HepG2 (cell line): ENCODE measurements around the gene ARHGAP10. TPM values are rescaled to one million over a fixed set of nuclear protein-coding genes. Genes with fewer than 3 reads are reported as not detected.

Experiments used
- CHD2 ChIP-seq: IDR thresholded peaks from 2 replicates; pipeline ENCODE4 v1.6.1; 2011; ENCODE audit warnings: low read depth, low read length, improper control_type of control experiment
- CSRNP2 ChIP-seq: sonication (generic); formaldehyde crosslinking; conservative IDR thresholded peaks from 2 replicates; pipeline ENCODE4 v1.8.0; 2022; ENCODE audit warnings: low read depth, missing genetic modification reagents
- FOXM1 ChIP-seq: sonication (generic); formaldehyde crosslinking; IDR thresholded peaks from 2 replicates; pipeline ENCODE4 v1.5.0; 2020; ENCODE audit warnings: missing genetic modification reagents
- RBAK ChIP-seq: sonication (generic); formaldehyde crosslinking; IDR thresholded peaks from 2 replicates; pipeline ENCODE4 v1.5.1; 2020; ENCODE audit warnings: mild to moderate bottlenecking, missing genetic modification reagents
- ZBTB4 ChIP-seq: sonication (generic); formaldehyde crosslinking; IDR thresholded peaks from 2 replicates; pipeline ENCODE4 v1.4.0; 2020; ENCODE audit warnings: missing genetic modification reagents, mild to moderate bottlenecking, borderline replicate concordance
- ZNF121 ChIP-seq: sonication (generic); formaldehyde crosslinking; IDR thresholded peaks from 2 replicates; pipeline ENCODE4 v1.5.0; 2020; ENCODE audit warnings: mild to moderate bottlenecking, missing genetic modification reagents
- ZNF691 ChIP-seq: sonication (generic); formaldehyde crosslinking; IDR thresholded peaks from 2 replicates; pipeline ENCODE4 v1.4.0; 2020; ENCODE audit warnings: missing genetic modification reagents, low read depth, mild to moderate bottlenecking, borderline replicate concordance
- polyA plus RNA-seq, 8 experiments: library from polyadenylated mRNA; depleted of rRNA in 3 of 8; stranded (reverse) in 7 of 8; unstranded in 1 of 8; fragments of >200 nt; fragmentation: Illumina TruSeq in 4 of 8; extraction: Trizol in 4 of 8; gene quantifications; 2 replicates each; pipeline versions ENCODE4 v1.2.1 to v1.2.3, GENCODE V29; 2011 to 2016; ENCODE audit warnings: low read depth in 4 of 8, missing spikeins in 1 of 8, mixed read lengths in 1 of 8; ENCODE audit not compliant: insufficient read depth in 1 of 8
- total RNA-seq, 5 experiments: library from RNA; depleted of rRNA; stranded (reverse); fragments of >200 nt; fragmentation: Illumina TruSeq; extraction: Trizol; gene quantifications; 2 replicates each; pipeline ENCODE4 v1.2.3, GENCODE V29; 2016; ENCODE audit warnings: low read depth in 1 of 5
- TF ChIP-seq, protein P1 (sequence below), 2 experiments: sonication (generic) in 1 of 2; formaldehyde crosslinking in 1 of 2; IDR thresholded peaks; 2 replicates each; pipeline versions ENCODE4 v1.5.1 to v1.6.1; 2011 to 2020; ENCODE audit warnings: borderline replicate concordance in 1 of 2, low read depth in 1 of 2, low read length in 1 of 2, mild to moderate bottlenecking in 1 of 2, missing genetic modification reagents in 1 of 2, moderate library complexity in 1 of 2

ARHGAP10 gene
- total and polyA plus RNA-seq, 2 of the 13 experiments (the other 11 are each of a cell fraction or from before 2014, with no cell fraction given), result 0.45 to 1.6 TPM

GRCh38 chr4:147830102-147830463 is 98.2 kb downstream of the ARHGAP10 start (continued):
- no peak for TF ChIP-seq ZNF691 (CRISPR knock-in tag)
- TF ChIP-seq RBAK (CRISPR knock-in tag), result no peak
- TF ChIP-seq ZBTB4, result no peak
- TF ChIP-seq CSRNP2 (CRISPR knock-in tag), result no peak
- TF ChIP-seq, protein P1, sequence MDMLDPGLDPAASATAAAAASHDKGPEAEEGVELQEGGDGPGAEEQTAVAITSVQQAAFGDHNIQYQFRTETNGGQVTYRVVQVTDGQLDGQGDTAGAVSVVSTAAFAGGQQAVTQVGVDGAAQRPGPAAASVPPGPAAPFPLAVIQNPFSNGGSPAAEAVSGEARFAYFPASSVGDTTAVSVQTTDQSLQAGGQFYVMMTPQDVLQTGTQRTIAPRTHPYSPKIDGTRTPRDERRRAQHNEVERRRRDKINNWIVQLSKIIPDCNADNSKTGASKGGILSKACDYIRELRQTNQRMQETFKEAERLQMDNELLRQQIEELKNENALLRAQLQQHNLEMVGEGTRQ (IDR thresholded peaks at IDR 0.05; ENCODE audit: low read depth, low read length), result no peak
- TF ChIP-seq, protein P1 (CRISPR knock-in tag; IDR thresholded peaks at IDR 0.05; ENCODE audit: borderline replicate concordance), result no peak
- no peak for TF ChIP-seq ZNF121 (CRISPR knock-in tag)
- no peak for TF ChIP-seq CHD2
- no peak for TF ChIP-seq FOXM1
